Glomerular endothelial cell (primary cell): ENCODE measurements around the gene GALNT13. TPM values are rescaled to one million over a fixed set of nuclear protein-coding genes. Genes with fewer than 3 reads are reported as not detected.

Source experiments
- DNase-seq: peaks from one replicate; pipeline ENCODE4 v3.0.0-alpha.2; 2011; ENCODE audit warnings: low read depth, low spot score; ENCODE audit errors: extremely low read depth
- total RNA-seq: library from RNA; depleted of rRNA; stranded (reverse); fragments of >200 nt; gene quantifications from 2 replicates; pipeline ENCODE4 v1.2.3, GENCODE V29; 2015

GALNT13 gene
- total RNA-seq, 1 donor from 2014 or later, result 0.35 TPM

GRCh38 chr2:154097833-154098398 is 226.2 kb downstream of the GALNT13 start:
- DNase-seq, result no peak

DNA sequence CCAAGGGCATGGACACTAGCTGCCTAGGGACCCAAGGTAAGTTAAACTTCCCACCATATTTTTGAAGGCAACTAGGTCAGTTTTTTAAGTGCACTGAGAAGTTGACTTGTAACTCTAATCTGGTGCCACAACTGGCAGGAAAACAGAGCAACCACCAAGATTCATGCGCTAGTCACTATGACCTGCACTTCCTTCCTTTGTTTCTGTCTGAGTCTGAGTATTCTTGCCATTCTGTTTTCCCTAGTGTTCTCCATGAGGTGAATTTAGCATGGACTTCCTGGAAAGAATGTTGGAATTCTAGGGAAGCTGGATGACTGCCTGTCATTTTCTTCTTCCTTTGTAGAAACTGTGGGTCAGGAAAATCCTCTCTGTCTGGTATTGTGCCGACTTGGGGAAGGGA is 249.0 kb downstream of the GALNT13 start:
- peak; percentile 41 for DNase-seq

GRCh38 chr2:154125891-154126290 is 254.2 kb downstream of the GALNT13 start:
- DNase-seq, result no peak

DNA sequence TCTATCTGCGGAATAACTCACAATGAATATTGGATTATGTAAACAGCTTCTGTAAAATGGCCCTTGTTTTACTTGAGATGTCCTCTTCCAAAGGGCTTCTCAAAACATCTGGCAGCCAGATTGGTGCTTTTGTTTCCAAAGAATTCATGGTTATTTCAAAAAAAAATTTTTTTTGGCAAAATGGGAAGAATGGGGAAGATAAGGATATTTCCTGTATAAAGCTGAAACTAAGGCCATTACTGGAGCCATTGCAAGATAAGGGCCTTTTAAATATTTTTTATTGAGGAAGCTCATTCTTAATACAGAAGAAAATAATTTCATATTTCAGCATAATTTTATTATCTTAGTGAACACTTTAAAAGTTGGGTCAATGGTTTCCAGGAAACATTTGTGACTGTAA is 259.1 kb downstream of the GALNT13 start:
- no peak for DNase-seq

GRCh38 chr2:154132827-154133226 is 261.1 kb downstream of the GALNT13 start:
- DNase-seq, result no peak

GRCh38 chr2:154133823-154134222 is 262.1 kb downstream of the GALNT13 start:
- no peak for DNase-seq

GRCh38 chr2:154140249-154141025 is 268.7 kb downstream of the GALNT13 start:
- DNase-seq, result no peak

DNA sequence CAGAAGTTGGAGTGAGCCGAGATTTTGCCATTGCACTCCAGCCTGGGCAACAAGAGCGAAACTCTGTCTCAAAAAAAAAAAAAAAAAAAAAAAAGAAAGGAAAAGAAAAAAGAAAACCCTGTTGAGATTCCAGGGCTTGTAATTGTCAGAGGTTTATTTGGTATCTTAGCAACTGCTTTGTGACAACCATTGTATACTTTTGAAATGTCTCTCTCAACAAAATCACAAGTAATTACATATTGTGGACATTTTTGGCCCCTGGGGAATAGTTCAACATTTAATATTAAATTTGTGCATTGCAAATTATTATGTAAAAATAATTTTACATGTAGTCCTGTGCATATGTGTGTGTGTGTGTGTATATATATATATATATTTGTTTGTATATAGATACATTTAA is 270.8 kb downstream of the GALNT13 start:
- no peak for DNase-seq

DNA sequence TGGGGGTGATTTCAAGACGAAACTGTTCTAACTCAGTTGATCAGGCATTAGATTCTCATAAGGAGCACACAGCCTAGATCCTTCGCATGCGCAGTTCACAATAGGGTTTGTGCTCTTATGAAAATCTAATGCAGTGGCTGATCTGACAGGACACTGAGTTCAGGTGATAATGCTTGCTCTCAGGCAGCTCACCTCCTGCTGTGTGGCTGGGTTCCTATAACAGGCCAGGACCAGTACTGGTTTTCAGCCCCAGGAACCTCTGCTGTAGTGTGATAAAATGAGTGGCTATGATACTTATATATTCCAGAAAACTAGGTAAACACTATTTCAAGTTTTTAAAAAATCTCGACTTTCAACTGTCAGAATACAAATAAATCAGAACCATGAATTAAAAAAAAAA is 271.4 kb downstream of the GALNT13 start:
- DNase-seq, result no peak

DNA sequence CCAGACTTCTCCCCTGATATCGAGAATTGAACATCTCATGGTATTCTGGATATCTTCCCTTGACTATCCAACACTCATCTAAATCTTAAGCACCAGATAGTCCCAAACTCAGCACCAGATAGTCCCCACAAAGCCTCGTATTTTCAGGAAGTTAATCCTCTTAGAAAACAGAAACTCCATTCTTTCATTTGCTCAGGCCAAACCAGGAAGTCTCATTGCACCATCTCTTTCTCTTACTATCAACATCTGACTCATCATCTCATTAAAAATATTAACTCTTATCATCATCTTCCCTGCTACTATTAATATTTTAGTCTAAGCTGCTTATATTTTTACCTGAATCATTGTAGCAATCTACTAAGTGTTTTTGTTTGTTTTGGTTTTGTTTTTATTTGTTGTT is 286.4 kb downstream of the GALNT13 start:
- no peak for DNase-seq

DNA sequence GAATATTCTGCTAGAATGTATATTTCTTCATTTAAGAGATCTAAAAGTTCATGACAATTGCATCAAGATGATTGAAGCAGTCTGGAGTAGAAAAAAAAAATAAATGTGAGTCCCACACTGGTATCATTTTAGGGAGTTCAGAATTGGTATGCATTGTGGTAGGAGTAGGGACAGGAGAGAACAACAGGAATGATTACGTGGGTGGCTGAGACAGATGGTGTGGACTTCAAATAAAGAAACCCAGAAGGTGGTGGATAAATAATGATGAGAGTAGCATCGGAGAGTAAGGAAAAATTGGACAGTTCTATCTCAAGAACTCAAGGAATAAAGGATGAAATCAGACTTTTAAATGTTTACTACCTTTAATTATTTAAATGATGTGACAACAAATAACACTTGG is 289.6 kb downstream of the GALNT13 start:
- no peak for DNase-seq

DNA sequence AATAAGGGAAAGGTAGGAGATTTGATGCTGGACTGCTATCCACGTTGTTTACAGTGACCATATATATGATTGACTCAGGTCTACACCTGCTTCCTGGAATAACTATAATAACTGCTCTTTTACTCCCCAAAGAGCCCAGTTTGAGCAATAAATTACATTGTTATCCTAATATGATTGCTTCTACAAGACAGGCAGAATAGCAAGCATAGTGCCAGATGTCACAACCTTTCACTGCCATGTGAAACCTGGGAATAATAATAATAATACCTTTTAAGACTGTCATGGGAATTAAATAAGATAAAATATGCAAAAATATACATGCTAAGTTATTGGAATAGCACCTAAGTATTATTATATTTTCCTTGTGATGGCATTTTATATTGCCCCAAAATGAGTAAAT is 298.7 kb downstream of the GALNT13 start:
- DNase-seq, result no peak

DNA sequence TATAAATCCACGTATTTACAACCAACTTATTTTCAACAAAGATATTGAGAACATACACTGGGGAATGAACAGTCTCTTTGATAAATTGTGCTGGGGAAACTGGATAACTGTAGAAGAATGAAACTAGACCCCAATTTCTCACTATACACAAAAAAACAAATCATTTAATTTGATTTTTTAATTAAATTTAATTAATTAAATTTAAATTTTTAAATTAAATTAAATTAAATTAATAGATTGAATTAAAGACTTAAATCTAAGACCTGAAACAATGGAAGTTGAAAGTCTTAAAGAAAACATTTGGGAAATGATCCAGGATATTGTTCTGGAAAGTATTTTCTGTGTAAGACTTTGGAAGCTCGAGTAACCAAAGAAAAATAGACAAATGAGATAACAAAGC is 301.4 kb downstream of the GALNT13 start:
- DNase-seq, result no peak

- no peak for DNase-seq
Observed at GRCh38 chr2:154173919-154174318, 302.2 kb downstream of the GALNT13 start.

DNA sequence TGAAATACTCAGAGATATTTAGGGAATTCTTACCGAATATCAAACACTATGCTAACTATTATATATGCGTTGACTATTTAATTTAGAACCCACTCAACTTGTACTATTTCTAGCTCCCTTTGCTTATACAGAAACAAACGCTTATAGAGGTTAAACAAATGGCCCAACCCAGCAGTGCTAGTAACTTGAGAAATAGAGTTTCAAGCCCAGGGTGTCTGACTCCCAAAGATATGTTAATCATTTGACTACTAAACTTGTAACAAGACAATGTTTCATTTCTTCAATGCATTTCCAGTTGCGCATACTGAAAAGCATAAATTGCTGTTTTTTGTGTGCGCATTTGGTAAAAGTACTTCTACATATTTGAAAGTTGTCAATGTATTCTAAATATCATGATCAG is 310.3 kb downstream of the GALNT13 start:
- DNase-seq, result no peak

GRCh38 chr2:154187948-154188347 is 316.2 kb downstream of the GALNT13 start:
- DNase-seq, result no peak

DNA sequence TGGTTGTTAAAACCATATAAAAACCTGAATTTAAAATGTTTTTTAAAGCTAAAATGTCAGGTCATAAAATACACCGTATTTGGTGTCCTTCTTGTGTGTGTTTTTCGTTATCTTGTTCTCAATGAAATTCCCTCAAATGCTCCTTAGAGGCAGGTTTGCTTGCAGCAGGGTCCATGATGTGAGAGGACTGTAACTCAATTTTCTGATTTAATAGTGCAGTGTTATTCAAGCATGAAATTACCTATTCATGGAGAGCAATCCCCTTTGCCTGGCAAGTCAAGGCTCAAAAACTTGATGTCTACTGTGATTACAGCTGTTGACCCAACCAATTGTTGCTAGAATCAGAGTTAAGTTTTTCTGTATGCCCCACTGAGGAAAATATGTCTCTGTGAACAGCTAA is 318.2 kb downstream of the GALNT13 start:
- DNase-seq, result no peak

GRCh38 chr2:154193246-154193645 is 321.5 kb downstream of the GALNT13 start:
- DNase-seq, result no peak

DNA sequence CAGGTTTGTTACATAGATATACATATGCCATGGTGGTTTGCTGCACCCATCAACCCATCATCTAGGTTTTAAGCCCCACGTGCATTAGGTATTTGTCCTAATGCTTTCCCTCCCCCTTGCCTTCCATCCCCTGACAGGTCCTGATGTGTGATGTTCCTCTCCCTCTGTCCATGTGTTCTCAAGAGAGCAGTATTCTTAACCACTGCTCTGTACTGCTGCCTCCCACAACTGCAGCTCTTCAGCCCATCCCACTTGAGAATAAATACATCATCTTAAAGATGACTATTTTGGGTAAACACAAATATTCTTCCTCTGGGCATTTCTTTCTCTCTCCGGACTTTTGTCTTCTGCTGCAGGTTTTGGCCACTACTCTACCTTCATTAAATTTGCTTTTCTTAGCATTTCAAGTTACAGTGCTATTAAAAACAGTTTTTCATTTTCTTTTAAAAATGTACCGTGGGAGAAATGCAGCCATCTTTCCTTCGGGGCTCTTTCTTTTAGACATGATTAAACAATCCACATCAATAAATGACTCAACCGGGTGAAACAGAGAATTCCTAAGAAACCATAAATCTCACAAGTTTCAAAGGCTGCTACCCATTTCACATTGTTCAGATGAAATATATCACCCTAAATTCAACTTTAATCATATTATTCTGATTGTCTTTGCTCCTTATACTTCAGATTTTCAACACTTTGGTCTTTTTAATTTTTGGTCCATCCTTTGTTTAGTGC is 323.4 kb downstream of the GALNT13 start:
- DNase-seq, result no peak

- DNase-seq, result no peak
Observed at GRCh38 chr2:154195644-154196195, 324.0 kb downstream of the GALNT13 start.

DNA sequence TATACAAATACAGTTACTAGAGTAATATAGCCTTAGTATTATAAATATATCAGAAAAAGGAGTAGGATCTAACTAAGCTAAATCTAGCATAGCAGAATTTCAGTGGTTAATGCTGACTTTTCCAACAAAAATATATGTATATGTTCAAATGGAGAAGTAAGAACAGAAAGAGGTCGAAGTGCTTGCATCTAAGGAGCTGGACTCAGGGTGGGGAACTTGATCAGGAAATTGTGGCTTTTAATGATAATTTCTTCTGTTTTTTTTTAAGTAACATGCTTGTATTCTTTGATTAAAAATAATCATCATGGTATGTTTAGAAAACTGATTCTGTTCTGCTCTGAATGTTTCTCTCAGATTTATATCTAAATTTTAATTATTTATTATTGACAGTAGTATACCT is 327.1 kb downstream of the GALNT13 start:
- no peak for DNase-seq

DNA sequence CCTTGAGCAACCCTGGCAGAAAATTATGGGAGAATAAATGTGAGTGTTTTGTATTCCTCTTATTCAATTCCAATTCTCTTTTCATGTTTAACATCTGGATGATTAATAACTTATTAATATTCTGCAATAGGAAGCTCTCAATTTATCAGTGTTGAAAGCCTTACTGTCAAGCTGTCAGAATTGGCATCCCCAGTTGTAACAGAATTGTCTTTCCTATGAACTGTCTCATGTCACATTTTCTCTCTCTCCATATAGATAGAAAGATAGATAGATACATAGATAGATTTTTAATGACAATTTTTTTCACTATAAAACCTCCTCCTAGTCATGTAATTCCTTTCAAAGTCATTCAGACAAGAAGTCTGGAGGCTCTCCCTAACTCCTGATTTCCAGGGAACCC is 331.5 kb downstream of the GALNT13 start:
- DNase-seq, result no peak
